HG03039 (cell line): ENCODE data around the gene IL1RAPL1.

Experiments used
- ATAC-seq: cut with Tn5 transposase; IDR thresholded peaks from one replicate; pipeline ENCODE4 v1.9.1; 2021; ENCODE audit warnings: mild to moderate bottlenecking, moderate library complexity; ENCODE audit not compliant: unreplicated experiment

Gene IL1RAPL1

GRCh38 chrX:29948653-29949052 lies 1361.4 kb downstream of the IL1RAPL1 start:
- ATAC-seq = no peak

GRCh38 chrX:29952016-29952415 lies 1364.8 kb downstream of the IL1RAPL1 start:
- no peak for ATAC-seq

- ATAC-seq = no peak
These were observed 1374.8 kb downstream of the IL1RAPL1 start for GRCh38 chrX:29962061-29962460.

GRCh38 chrX:29965634-29966033 lies 1378.4 kb downstream of the IL1RAPL1 start:
- no peak for ATAC-seq

GRCh38 chrX:29992083-29992482 lies 1404.8 kb downstream of the IL1RAPL1 start:
- no peak for ATAC-seq

GRCh38 chrX:30005813-30006212 lies 1418.6 kb downstream of the IL1RAPL1 start:
- ATAC-seq = no peak
